GM12892 (cell line): ENCODE results near the gene SPECC1.

Experiments
- POLR2A ChIP-seq: IDR thresholded peaks from 2 replicates; pipeline ENCODE4 v1.6.1; 2011; ENCODE audit warnings: low read depth, low read length, control low read depth
- POLR2AphosphoS5 ChIP-seq: IDR thresholded peaks from 2 replicates; pipeline ENCODE4 v1.6.1; 2011; ENCODE audit warnings: low read depth, low read length, control low read depth

DNA sequence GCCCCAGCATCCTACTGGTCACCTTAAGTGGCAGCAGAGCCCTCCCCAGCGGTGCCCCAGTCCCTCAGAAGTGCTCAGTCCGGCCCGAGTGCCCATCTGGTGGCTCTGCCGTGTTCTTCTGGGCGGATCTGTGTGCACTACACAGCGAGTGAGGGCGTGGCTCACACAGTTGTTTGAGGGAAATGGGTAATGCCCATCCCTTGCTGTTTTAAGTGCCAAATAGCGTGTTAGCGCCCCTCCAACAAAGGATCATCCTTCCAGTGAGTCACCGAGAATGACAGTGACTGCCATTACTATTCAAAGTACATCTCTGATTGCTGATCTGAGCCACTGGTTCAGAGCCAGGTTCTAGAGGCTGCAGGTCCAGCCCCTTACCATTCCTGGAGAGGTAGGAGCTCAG lies 306.2 kb downstream of the SPECC1 start:
- TF ChIP-seq POLR2A (no peak), POLR2AphosphoS5 (no peak)
